Endothelial cell of umbilical vein (primary cell): ENCODE measurements around the gene FBXO48. TPM values are rescaled to one million over a fixed set of nuclear protein-coding genes. Genes with fewer than 3 reads are reported as not detected.

Experiments
- BruUV-seq: library from RNA; stranded (reverse); fragments of 400-500 nt; replicated peaks from 2 replicates; lab custom pipeline; 2021; lab: Mats Ljungman, UMichigan
- CTCF ChIA-PET: fragments of 300-600, 350-600 bp; sonication (Branson Sonifier 250); formaldehyde crosslinking; loops from one replicate; lab custom pipeline; 2021; ENCODE audit warnings: antibody characterized with exemption, inconsistent platforms; lab: Charles Lee
- POLR2A ChIA-PET: fragments of 300-600, 350-600 bp; sonication (Branson Sonifier 250); formaldehyde crosslinking; loops from one replicate; lab custom pipeline; 2021; ENCODE audit warnings: antibody characterized with exemption, inconsistent platforms; lab: Charles Lee
- DNase-seq: peaks from one replicate; pipeline ENCODE4 v3.0.0-alpha.2; 2011; ENCODE audit warnings: low read depth, low spot score
- FAIRE-seq: peaks from 2 replicates; lab custom pipeline; 2011; peaks lifted over from hg19 to GRCh38; lab: Jason Lieb, UNC
- H2AFZ ChIP-seq: 2 replicates; pipeline ENCODE4 v1.6.0; 2012; ENCODE audit warnings: low read depth, low read length, control low read depth, inconsistent platforms
- H3K27ac ChIP-seq: 2 replicates; pipeline ENCODE4 v1.5.1; 2011; ENCODE audit warnings: low read depth, mild to moderate bottlenecking, control low read depth, low read length, moderate library complexity; ENCODE audit not compliant: insufficient read depth
- H3K27me3 ChIP-seq, 2 experiments: 2 replicates each; pipeline versions ENCODE4 v1.6.0 to v1.6.1; 2011; ENCODE audit warnings: low read length in 2 of 2, mixed read lengths in 1 of 2; ENCODE audit not compliant: control insufficient read depth in 2 of 2, insufficient read depth in 2 of 2
- H3K36me3 ChIP-seq, 2 experiments: 2 replicates in 1 of 2; 3 replicates in 1 of 2; pipeline ENCODE4 v1.5.1; 2011; ENCODE audit warnings: low read length in 2 of 2, mild to moderate bottlenecking in 1 of 2, moderate library complexity in 1 of 2; ENCODE audit not compliant: control insufficient read depth in 2 of 2, insufficient read depth in 2 of 2; ENCODE audit errors: extremely low read depth in 1 of 2
- H3K4me1 ChIP-seq: 3 replicates; pipeline ENCODE4 v1.5.1; 2011; ENCODE audit warnings: mild to moderate bottlenecking, low read length; ENCODE audit not compliant: control insufficient read depth, insufficient read depth; ENCODE audit errors: extremely low read depth
- H3K4me2 ChIP-seq: 2 replicates; pipeline ENCODE4 v1.6.1; 2011; ENCODE audit warnings: low read length, control low read depth, mixed read lengths; ENCODE audit not compliant: insufficient read depth
- H3K4me3 ChIP-seq, 3 experiments: fragments of 200-600 bp in 1 of 3; sonication (generic), shearing (Covaris generic) in 1 of 3; replicated peaks in 1 of 3; 2 replicates each; pipeline ENCODE4 v1.5.1; 2011 to 2016; ENCODE audit warnings: control low read depth in 3 of 3, low read length in 3 of 3, mild to moderate bottlenecking in 2 of 3, inconsistent platforms in 1 of 3, low read depth in 1 of 3, moderate library complexity in 1 of 3; ENCODE audit not compliant: insufficient read depth in 1 of 3
- H3K79me2 ChIP-seq: 2 replicates; pipeline ENCODE4 v1.6.0; 2012; ENCODE audit warnings: low read length, inconsistent platforms; ENCODE audit not compliant: control insufficient read depth, insufficient read depth
- H3K9ac ChIP-seq: replicated peaks from 2 replicates; pipeline ENCODE3; 2011; ENCODE audit warnings: low read length, control low read depth; ENCODE audit not compliant: insufficient read depth; ENCODE audit errors: extremely low read depth
- H3K9me1 ChIP-seq: replicated peaks from 3 replicates; pipeline ENCODE4 v1.6.0; 2011; ENCODE audit warnings: mild to moderate bottlenecking, low read length; ENCODE audit not compliant: control insufficient read depth, insufficient read depth; ENCODE audit errors: extremely low read depth
- H3K9me3 ChIP-seq: replicated peaks from 2 replicates; pipeline ENCODE4 v1.5.1; 2012; ENCODE audit warnings: low read length, inconsistent platforms; ENCODE audit not compliant: control insufficient read depth, insufficient read depth
- H4K20me1 ChIP-seq: replicated peaks from 2 replicates; pipeline ENCODE3; 2011; ENCODE audit warnings: mild to moderate bottlenecking, low read length; ENCODE audit not compliant: control insufficient read depth, insufficient read depth; ENCODE audit errors: extremely low read depth
- CTCF ChIP-seq, 2 donors: IDR thresholded peaks; 1 replicate in 1 of 2; 2 replicates in 1 of 2; pipeline ENCODE4 v1.5.1; 2011; ENCODE audit warnings: low read length in 2 of 2, mild to moderate bottlenecking in 2 of 2, moderate library complexity in 2 of 2, control low read depth in 1 of 2, inconsistent platforms in 1 of 2, low read depth in 1 of 2; ENCODE audit not compliant: insufficient read depth in 1 of 2; ENCODE audit errors: extremely low read depth in 1 of 2
- EZH2 ChIP-seq: IDR thresholded peaks from 2 replicates; pipeline ENCODE4 v1.6.1; 2012; ENCODE audit warnings: borderline replicate concordance, low read depth, mild to moderate bottlenecking, moderate library complexity, low read length, inconsistent platforms; ENCODE audit not compliant: severe bottlenecking
- FOS ChIP-seq: IDR thresholded peaks from 2 replicates; pipeline ENCODE4 v1.6.1; 2011; ENCODE audit warnings: mild to moderate bottlenecking, low read length, moderate library complexity, borderline replicate concordance; ENCODE audit not compliant: insufficient read depth
- GATA2 ChIP-seq: IDR thresholded peaks from 2 replicates; pipeline ENCODE4 v1.7.0; 2011; ENCODE audit warnings: low read depth, mild to moderate bottlenecking, moderate library complexity, mixed read lengths, low read length; ENCODE audit not compliant: insufficient read length, insufficient read depth
- JUN ChIP-seq: IDR thresholded peaks from 2 replicates; pipeline ENCODE4 v1.6.1; 2011; ENCODE audit warnings: borderline replicate concordance, low read depth; ENCODE audit not compliant: insufficient read length, insufficient read depth
- MAX ChIP-seq: IDR thresholded peaks from 2 replicates; pipeline ENCODE4 v1.6.1; 2011; ENCODE audit not compliant: insufficient read depth, insufficient read length
- MYC ChIP-seq: IDR thresholded peaks from one replicate; pipeline ENCODE4 v1.6.1; 2011; ENCODE audit warnings: mild to moderate bottlenecking, low read depth, low read length
- POLR2A ChIP-seq: IDR thresholded peaks from 2 replicates; pipeline ENCODE4 v1.6.1; 2012; ENCODE audit warnings: low read depth, mild to moderate bottlenecking, control low read depth, low read length
- POLR2AphosphoS5 ChIP-seq: IDR thresholded peaks from 2 replicates; pipeline ENCODE4 v1.6.1; 2012; ENCODE audit warnings: low read depth, mild to moderate bottlenecking, control low read depth, low read length, moderate library complexity; ENCODE audit not compliant: insufficient read depth
- dilution Hi-C: fragments of 300-500 bp; cut with MboI; formaldehyde crosslinking; loops from one replicate; pipeline ENCODE4 v1.15.0; 2019; ENCODE audit warnings: low sequenced_read_pairs; ENCODE audit not compliant: extremely low pct_ligation_motif_present
- intact Hi-C: fragments of 100-400 bp; cut with micrococcal nuclease; formaldehyde crosslinking; loops from one replicate; pipeline ENCODE4 v1.10.0; 2022
- polyA plus RNA-seq, 4 experiments: library from polyadenylated mRNA; depleted of rRNA in 3 of 4; stranded (reverse) in 3 of 4; unstranded in 1 of 4; fragments of >200 nt; gene quantifications; 2 replicates each; pipeline versions ENCODE4 v1.2.1 to v1.2.3, GENCODE V29; 2011 to 2012; ENCODE audit warnings: missing spikeins in 1 of 4
- total RNA-seq: library from RNA; stranded (reverse); gene quantifications from 2 replicates; pipeline ENCODE4 v1.2.3, GENCODE V29; 2021

FBXO48 gene
- total and polyA plus RNA-seq, 2 donors (not counting 3 experiments of a cell fraction or from before 2014, with no cell fraction given): 0.46 to 0.73 TPM

GRCh38 chr2:68475110-68475509 lies 8.0 kb upstream of the FBXO48 start:
- ChIA-PET CTCF (interaction anchor here (0.6 to 2.6 kb wide), 3 partner anchors 9 to 13 kb away, joined by 3 to 13 read pairs (median 10); no protein-coding TSS in a partner anchor), POLR2A (no interaction called here)
- no TSS peak for BruUV-seq
- Histone ChIP-seq H3K9me3 (no peaks in the 10 kb centered on the region), H3K36me3 (no peaks in the 10 kb centered on the region), H3K4me3 (no peak overlapping the region), H3K79me2 (no peaks in the 10 kb centered on the region), H4K20me1 (no peaks in the 10 kb centered on the region), H3K4me1 (peaks cover 5% of the 10 kb centered on the region), H3K9ac (no peak overlapping the region), H3K9me1 (no peaks in the 10 kb centered on the region), H3K27me3 (no peaks in the 10 kb centered on the region), H3K27ac (no peak overlapping the region), H2AFZ (no peak overlapping the region), H3K4me2 (no peak overlapping the region)
- no peak for FAIRE-seq
- dilution Hi-C loops (loop anchor here (25.0 kb wide), 1 partner anchor 237 kb away; no protein-coding TSS in a partner anchor), intact Hi-C loops (no loop called here)
- no peak for DNase-seq
- no peak for TF ChIP-seq CTCF (IDR thresholded peaks at IDR 0.05; ENCODE audit: extremely low read depth in 1 of 2, insufficient read depth in 1 of 2, low read depth in 1 of 2, low read length in 2 of 2)
- TF ChIP-seq MAX: no peak
- no peak for TF ChIP-seq POLR2AphosphoS5
- TF ChIP-seq EZH2: no peak
- TF ChIP-seq JUN: no peak
- TF ChIP-seq POLR2A: no peak
- no peak for TF ChIP-seq MYC
- no peak for TF ChIP-seq FOS
- no peak for TF ChIP-seq GATA2
